Stimulated activated naive CD8-positive, alpha-beta T cell treated with anti-CD3 and anti-CD28 coated beads, Interleukin-15, Interleukin-2, amounts not matched to agents 100 U/mL and 50 U/mL, for 24 hours (primary cell): Measurements from ENCODE around the gene NTRK3.
"Not testable (repeated sequence)": the region's sequence is repeated elsewhere in the genome, so short reads cannot be mapped to it uniquely, and the experiment has no call there.

Experiments
- ATAC-seq: fragments of 150-1000 bp; cut with Tn5 transposase; one replicate; pipeline ENCODE4 v1.10.0; 2021
- DNase-seq: peaks from one replicate; pipeline ENCODE4 v3.0.0; 2021

The NTRK3 gene

DNA sequence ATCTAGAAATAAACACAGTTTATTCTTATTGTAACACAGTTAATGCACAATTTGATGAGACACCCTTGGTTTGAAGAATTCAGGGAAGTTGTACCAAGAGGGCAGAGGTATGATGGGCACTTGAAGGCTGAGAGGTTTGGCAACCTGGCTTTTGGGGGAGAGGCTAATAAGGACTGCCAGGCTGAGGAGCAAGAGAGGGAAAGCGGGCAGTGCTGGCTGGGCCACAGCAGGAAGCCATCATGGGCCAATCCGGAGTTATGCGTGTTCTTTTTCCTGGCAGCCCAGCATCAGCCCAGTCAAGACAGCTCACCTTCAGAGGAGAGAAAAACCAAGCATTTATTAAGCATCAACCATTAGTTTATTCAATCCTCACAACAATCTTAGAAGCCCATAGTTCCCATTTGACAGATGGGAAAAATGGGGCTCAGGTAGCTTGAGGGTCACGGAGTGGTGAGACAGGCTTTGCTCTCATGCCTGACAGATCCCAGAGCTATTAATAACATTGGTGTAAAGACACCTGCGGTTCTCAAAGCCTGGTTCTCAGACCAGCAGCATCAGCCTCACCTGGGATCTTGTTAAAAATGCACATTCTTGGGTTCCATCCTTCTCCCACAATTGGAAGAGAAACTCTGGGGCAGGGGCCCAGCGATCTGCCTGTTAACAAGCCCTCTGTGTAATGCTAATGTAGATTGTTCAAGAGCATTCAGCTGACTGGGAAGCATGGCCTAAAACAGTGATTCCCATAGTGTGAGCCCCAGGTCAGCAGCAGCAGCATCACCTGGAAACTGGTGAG, 183.7 kb downstream of the NTRK3 start:
- no peak for DNase-seq
- ATAC-seq, result no peak

DNA sequence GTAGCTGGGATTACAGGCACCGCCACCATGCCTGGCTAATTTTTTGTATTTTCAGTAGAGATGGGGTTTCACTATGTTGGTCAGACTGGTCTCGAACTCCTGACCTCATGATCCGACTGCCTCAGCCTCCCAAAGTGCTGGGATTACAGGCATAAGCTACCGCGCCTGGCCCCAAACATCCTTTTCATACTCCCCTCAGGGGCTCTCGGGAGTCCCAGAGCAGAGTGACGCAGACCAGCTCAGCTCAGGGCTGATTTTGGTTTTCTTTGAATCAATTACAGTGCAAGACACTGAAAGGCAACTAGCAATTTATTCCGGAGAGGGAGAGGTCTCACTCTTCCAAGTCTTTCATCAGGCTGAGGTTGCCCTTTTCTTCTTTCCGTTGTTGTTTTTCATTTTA, 184.4 kb downstream of the NTRK3 start:
- not testable (repeated sequence) for ATAC-seq, DNase-seq

GRCh38 chr15:88071141-88071540, 185.4 kb downstream of the NTRK3 start:
- no peak for DNase-seq
- ATAC-seq, result no peak

GRCh38 chr15:88069561-88069960, 187.0 kb downstream of the NTRK3 start:
- ATAC-seq, result no peak
- no peak for DNase-seq

DNA sequence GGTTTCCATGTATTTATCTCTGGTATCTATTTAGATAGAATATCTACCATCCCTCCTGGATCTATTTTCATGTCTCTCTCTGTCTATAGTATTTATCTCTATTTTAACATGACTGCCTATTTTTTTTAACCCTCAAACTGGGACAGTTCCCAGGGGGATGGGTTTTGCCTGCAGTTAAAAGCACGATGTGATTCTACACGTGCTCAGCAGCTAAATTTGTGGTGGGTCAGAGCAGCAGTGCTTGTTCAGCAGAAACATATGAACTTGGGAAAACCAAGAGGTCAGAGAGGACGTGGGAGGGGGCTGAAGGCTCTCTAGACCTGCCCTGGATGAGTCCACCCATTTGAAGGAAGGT, 189.2 kb downstream of the NTRK3 start:
- DNase-seq, result no peak
- no peak for ATAC-seq

- DNase-seq, result no peak
- ATAC-seq, result no peak
Measured at GRCh38 chr15:88066636-88067330, 189.8 kb downstream of the NTRK3 start.

DNA sequence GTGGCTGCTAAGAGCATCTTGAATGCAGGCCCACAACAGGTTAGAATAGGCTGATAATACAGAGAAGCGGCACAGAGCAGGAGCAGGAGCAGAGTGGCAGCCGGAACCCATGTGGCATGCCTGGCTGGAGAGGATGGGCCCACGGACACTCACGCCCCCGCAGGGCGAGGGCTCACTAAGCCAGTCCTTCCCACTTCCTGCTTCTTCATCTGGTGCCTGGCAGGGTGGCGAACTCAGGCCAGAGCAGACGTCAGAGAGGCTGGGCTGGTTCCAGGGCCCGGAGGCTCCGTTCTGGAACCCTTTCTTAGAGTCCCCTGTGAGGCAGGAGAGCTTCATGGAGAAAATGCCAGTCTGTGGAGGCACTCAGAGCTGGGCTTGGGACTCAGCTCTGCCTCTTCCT, 195.1 kb downstream of the NTRK3 start:
- ATAC-seq (no peak), DNase-seq (no peak)

DNA sequence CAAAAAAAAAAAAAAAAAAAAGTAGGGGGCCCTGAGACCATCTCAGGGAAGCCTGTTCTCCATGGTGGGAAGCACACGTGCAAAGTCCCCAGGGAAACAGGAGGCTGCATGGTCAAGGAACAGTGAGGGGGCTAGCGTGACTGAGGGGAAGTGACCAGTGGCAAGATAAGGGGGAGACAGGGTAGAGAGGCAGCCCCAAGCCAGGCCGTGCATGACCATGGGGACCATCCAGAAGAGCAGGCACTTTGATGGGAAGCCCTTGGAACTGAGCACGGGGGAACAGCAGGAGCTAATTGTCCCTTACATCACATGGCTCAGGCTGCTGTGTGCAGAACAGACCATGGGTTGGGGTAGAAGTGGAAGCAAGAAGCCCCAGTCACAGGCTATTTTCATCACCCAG, 196.2 kb downstream of the NTRK3 start:
- DNase-seq, result no peak
- no peak for ATAC-seq

- DNase-seq (no peak), ATAC-seq (no peak)
Measured at GRCh38 chr15:88057836-88058235, 198.7 kb downstream of the NTRK3 start.

DNA sequence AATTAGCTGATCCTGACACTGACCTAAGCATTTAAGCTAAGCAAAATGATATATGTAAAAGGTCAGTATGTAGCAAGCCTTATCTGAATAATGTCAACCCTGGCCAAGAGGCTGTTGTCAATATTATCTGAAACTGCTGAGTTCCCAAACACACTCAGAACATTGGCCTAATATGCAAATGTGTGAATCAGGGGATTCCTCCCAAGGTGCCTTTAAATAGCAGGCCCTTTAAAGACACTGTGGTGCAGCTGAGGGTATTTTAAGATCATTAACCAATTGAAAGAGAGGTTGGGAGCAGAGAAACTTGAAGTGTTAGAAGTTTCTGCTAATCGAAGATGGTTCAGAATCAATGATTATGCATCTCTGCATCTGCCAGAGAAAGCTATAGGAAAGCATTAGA, 207.0 kb downstream of the NTRK3 start:
- ATAC-seq (no peak), DNase-seq (no peak)

- no peak for ATAC-seq
- no peak for DNase-seq
Measured at GRCh38 chr15:88048755-88049154, 207.8 kb downstream of the NTRK3 start.

- ATAC-seq (no peak), DNase-seq (no peak)
Measured at GRCh38 chr15:88048237-88048636, 208.3 kb downstream of the NTRK3 start.

DNA sequence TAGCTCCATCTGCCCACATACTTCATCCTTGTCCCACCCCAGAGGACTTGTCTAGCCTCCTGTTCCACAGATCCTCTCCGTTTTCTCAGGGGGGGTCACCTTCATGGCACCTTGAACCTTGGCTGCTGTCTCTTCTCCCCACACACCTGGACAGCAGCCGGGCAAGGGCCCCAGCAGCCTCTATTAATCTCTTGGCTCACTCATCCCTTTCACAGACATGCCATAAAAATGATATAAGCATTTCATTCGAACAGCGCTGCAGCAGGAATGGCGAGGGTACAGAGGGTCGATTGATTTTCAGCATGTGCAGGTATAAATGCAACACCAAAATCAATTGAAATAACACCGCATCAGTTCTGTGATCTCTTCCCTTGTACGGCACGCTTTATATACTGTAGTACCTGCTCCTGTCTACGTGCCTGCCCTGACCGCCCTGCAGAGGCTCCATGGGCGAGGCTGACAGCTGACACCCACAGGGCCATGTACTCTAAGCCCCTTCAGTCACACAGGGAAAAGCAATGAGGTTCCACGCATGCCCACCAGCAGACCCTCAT, 209.9 kb downstream of the NTRK3 start:
- no peak for DNase-seq
- ATAC-seq, result no peak

DNA sequence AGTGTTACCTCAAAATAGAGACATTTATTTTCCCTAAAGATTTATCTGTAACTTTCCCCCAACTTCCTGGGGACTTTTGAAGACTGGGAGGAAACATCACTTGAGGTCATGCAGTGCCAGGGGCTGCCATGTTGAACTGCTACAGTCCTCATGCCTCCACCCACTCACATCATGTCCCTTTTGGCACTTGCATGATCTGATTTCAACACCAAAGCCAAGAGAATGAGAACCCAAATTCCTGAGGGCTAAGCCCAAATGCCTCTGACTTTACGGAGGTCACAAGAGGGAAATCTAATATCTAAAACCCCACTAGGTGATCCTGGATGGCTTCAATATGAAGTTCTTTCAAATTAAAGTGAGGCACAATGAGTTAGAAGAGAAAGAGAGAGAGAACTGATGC, 213.1 kb downstream of the NTRK3 start:
- DNase-seq (no peak), ATAC-seq (no peak)

GRCh38 chr15:88042047-88042446, 214.5 kb downstream of the NTRK3 start:
- ATAC-seq, result no peak
- DNase-seq, result no peak

DNA sequence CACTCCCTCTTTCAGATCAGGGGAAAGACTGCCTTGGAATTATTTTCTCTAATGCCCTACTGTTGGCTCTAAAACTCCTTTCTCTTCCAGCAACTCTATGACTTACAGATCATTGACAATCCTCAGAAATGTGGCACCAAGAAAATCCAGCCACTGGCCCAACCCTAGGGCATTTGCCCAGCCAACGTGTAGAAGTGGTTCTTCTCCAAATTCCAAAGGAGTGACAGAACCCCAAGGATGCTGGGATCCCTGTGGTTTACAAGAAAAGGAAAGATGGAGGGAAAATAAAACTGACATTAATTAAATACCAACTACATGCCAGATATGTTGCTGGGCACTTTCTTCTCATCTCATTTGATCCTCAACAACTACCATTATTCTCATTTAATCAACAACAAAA, 216.0 kb downstream of the NTRK3 start:
- no peak for DNase-seq
- no peak for ATAC-seq

DNA sequence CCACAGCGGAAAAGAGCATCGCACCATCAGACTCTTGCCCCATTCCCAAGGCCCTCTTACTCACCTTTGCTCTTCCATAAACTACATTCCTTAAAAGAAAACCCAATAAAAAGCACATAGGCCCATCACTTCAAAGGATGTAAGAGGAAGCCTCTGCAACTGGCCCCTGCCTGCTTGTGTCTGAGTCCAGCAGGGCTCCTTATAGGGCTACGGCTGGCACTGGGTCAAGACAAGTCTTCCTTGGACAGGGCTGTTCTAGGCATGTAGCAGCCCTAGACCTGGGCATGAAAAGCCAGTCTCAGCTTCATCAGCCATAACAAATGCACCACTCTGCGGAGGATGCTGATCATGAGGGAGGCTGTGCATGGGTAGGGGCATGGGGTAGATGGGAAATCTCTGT, 218.3 kb downstream of the NTRK3 start:
- ATAC-seq (no peak), DNase-seq (no peak)

GRCh38 chr15:88036154-88036839, 220.2 kb downstream of the NTRK3 start:
- ATAC-seq (no peak), DNase-seq (no peak)

- DNase-seq (no peak), ATAC-seq (no peak)
Measured at GRCh38 chr15:88035381-88035780, 221.2 kb downstream of the NTRK3 start.

DNA sequence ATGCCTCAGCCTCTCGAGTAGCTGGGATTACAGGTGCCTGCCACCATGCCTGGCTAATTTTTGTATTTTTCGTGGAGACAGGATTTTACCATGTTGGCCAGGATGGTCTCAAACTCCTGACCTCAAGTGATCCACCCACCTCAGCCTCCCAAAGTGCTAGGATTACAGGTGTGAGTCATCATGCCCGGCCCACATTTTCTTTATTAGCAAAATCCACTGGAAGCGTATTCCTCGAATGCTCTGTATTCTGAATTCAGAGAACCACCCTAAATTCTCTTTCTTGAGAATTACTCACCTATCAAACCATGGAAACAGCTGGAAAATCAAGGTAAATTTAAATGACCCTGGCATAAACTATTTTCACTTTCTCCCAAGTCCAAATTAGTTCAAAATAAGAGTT, 223.1 kb downstream of the NTRK3 start:
- not testable (repeated sequence) for ATAC-seq

GRCh38 chr15:88032787-88033186, 223.8 kb downstream of the NTRK3 start:
- DNase-seq (no peak), ATAC-seq (no peak)

More for the DNA sequence above, 223.1 kb downstream of the NTRK3 start:
- not testable (repeated sequence) for DNase-seq

DNA sequence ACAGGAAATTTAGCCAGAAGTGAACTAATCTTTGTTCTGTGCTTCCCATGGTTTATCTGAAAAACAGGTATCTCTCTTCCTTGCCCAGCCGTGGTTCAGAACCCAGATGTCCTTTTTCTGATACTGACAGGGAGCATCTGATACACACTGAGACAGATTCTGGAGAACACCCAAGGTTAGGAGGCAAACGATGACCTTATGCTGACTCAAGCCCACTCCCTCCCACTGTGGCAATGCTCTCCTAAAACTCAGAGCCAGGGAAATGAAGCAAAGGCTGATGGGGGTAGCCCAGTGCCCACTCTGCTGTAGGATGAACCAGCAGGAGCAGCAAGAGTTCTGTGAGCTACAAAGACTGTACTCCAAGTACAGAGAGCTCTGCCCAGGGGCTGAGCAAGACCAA, 225.1 kb downstream of the NTRK3 start:
- DNase-seq, result no peak
- no peak for ATAC-seq

DNA sequence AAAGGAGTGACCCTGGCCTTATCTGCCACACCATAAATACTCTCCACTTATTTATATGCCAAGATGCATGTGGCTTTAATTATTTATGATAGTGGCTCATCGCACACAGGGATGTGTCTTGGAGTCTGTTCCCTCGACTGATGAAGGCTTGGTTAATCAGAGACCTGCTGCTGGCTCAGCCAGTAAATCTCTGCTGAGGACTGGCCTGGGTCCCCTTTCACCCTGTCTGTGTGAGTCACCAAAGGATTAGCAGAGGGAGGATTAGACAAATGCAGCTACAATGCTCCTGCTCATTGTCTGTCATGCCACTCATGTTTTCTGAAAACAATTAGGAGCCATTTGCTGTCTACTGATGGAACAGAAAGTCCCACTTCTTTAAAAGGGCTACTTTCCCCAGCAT, 226.8 kb downstream of the NTRK3 start:
- DNase-seq, result no peak
- ATAC-seq, result no peak
